Non-pigmented ciliary epithelial cell (primary cell): ENCODE measurements around the gene RNF151.
"Not testable (repeated sequence)": the region's sequence is repeated elsewhere in the genome, so short reads cannot be mapped to it uniquely, and the experiment has no call there.

Experiments used
- DNase-seq: peaks from one replicate; pipeline ENCODE4 v3.0.0-alpha.2; 2010; ENCODE audit warnings: low read depth

Gene RNF151

DNA sequence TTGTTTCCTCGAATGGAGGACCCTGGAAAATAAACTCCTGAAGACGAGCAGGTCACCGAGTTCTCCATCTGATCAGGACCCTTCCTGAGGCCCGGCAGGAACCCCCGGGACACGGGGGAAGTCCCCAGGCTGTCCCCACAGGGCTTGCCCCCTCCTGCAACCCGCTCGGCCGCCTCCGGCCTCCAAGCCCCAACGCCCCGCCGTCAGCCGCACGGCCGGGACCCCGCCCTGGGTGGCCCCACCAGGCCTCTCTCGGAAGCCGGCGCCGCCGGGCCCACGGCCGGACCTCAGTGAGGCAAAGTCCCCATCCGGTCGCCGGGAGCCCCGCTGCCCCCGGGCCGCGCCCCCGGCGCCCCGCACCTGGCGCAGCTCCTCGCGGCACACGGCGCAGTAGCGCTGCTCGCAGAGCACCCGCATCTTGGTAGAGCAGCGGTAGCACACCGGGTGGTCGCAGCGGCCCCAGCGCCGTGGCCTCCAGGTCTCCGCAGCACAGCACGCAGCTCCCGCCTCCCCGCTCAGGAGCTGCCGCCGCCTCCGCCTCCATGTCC, 42.6 kb downstream of the RNF151 start:
- no peak for DNase-seq

GRCh38 chr16:2009791-2010510, 43.3 kb downstream of the RNF151 start, which contains the start of gene ZNF598:
Gene ZNF598 (minus strand): TSS chr16:2009821.
- no peak for DNase-seq

GRCh38 chr16:2011726-2012125, 45.1 kb downstream of the RNF151 start:
- DNase-seq: not testable (repeated sequence)

DNA sequence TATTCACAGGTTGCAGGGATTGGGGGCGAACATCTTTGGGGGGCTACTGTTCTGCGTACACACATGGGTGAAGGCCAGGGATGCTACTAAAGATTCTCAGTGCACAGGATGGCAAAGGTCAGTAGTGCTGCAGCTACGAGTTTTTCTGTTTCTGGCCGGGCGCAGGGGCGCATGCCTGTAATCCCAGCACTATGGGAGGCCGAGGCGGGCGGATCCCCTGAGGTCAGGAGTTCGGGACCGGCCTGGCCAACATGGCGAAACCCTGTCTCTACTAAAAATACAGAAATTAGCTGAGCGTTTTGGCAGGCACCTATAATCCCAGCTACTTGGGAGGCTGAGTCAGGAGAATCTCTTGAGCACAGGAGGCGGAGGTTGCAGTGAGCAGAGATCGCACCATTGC, 46.9 kb downstream of the RNF151 start:
- DNase-seq: no peak

DNA sequence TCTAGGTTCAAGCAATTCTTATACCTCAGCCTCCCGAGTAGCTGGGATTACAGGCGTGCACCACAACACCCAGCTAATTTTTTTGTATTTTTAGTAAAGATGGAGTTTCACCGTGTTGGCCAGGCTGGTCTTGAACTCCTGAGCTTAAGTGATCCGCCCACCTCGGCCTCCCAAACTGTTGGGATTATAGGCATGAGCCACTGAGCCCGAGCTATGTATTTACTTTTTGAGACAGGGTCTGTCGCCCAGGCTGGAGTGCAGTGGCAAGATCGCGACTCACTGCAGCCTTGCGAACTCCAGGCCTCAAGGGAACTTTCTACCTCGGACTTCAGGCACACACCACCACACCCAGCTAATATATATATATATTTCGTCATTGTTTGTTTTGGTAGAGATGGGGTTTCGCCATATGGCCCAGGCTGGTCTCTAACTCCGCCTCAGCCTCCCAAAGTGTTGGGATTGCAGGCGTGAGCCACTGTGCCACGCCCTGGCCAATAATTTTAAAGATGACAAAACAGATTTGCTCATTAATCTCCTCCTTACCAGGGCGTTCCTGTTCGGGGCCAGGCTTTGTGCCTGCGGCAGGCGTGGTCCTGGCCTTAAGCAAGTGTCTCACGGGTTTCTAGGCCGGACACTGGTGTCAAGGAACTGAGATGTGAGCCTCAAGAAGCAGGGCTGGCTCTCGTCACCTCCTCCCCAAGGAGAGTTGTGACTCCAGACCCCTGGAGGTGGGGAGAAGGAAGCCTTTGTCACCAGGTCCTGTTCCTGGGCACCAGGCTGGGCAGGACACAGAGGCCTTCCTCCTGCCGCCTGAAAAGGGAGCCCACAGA, 48.7 kb downstream of the RNF151 start:
- no peak for DNase-seq

GRCh38 chr16:2015947-2016208, 49.2 kb downstream of the RNF151 start:
- DNase-seq: no peak

DNA sequence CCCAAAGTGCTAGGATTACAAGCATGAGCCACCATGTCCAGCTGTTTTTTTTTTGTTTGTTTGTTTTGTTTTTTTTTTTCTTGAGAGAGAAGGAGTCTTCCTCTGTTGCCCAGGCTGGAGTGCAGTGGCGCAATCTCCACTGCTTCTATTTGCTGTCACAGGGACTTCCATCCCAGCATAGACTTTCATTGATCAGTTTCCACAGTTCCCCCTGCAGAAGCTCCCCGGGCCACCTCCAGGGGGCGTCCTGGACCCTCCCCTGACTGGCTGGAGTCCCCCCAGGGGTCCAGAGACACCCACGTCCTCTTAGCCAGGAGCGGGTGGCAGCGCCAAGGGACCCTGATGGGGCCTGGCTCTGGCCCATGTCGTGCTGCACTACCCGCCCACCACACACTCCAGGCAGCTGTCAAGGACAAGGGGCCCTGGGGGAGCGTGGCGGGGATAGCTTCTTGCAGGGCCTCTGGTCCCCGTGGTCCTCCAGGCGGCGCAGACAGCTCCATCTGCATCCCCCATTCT, 49.8 kb downstream of the RNF151 start:
- no peak for DNase-seq
